ENCODE measurements around the gene HNRNPF. TPM values are rescaled to one million over a fixed set of nuclear protein-coding genes. Genes with fewer than 3 reads are reported as not detected.

Gene HNRNPF
- total and polyA plus RNA-seq, 2 of the 8 experiments (the other 6 are each of a cell fraction or from before 2014, with no cell fraction given) = 209 to 389 TPM

- TF ChIP-seq MAFK (IDR thresholded peaks at IDR 0.05; ENCODE audit: low read depth, low read length) = no peak
- no peak for TF ChIP-seq KDM4A (IDR thresholded peaks at IDR 0.05; ENCODE audit: low read depth, low read length, severe bottlenecking)
- TF ChIP-seq SIX5 (IDR thresholded peaks at IDR 0.05; ENCODE audit: low read depth, low read length) = no peak
- TF ChIP-seq GABPA (IDR thresholded peaks at IDR 0.05; ENCODE audit: borderline replicate concordance, insufficient read depth, low read length) = no peak
- no peak for TF ChIP-seq SP2 (IDR thresholded peaks at IDR 0.05; ENCODE audit: low read length)
- TF ChIP-seq CTCF (IDR thresholded peaks at IDR 0.05; ENCODE audit: control extremely low read depth in 1 of 3, insufficient read depth in 1 of 3, low read depth in 1 of 3, low read length in 3 of 3) = no peak
These were observed 67.5 kb downstream of the HNRNPF start (continued) for GRCh38 chr10:43341450-43341849.

Data from H1 (cell line).